ENCODE measurements around the gene RETREG2. TPM values are rescaled to one million over a fixed set of nuclear protein-coding genes. Genes with fewer than 3 reads are reported as not detected.

Gene RETREG2
- total RNA-seq, 2 experiments from 2014 or later = 44.0 to 44.1 TPM

Other genes with a start within 250 kb of the RETREG2 start
- not detected for gene CDK5R2, start 218.6 kb upstream of the RETREG2 start, total RNA-seq
- gene FEV, start 193.1 kb upstream of the RETREG2 start, total RNA-seq = not detected
- not detected for gene CRYBA2, start 184.9 kb upstream of the RETREG2 start, total RNA-seq
- not detected for gene CFAP65, start 136.8 kb upstream of the RETREG2 start, total RNA-seq
- gene IHH, start 117.4 kb upstream of the RETREG2 start, total RNA-seq = not detected
- 10 to 100 TPM; 24.4 to 26.6 TPM for gene NHEJ1, start 17.5 kb upstream of the RETREG2 start, total RNA-seq
- gene SLC23A3, start 8.2 kb upstream of the RETREG2 start, total RNA-seq = under 1 TPM; 0.84 to 0.95 TPM
- gene CNPPD1, start 1.4 kb upstream of the RETREG2 start, total RNA-seq = 10 to 100 TPM; 27.0 to 31.4 TPM
- gene ZFAND2B, start 28.5 kb downstream of the RETREG2 start, total RNA-seq = 10 to 100 TPM; 32.6 to 33.6 TPM
- 1 to 10 TPM; 7.0 to 7.5 TPM for gene ABCB6, start 40.7 kb downstream of the RETREG2 start, total RNA-seq
- gene ATG9A, start 51.4 kb downstream of the RETREG2 start, total RNA-seq = 10 to 100 TPM; 26.0 to 27.7 TPM
- gene ANKZF1, start 51.5 kb downstream of the RETREG2 start, total RNA-seq = 10 to 100 TPM; 87.7 to 88.5 TPM
- 1 to 10 TPM; 2.1 TPM for gene GLB1L, start 67.2 kb downstream of the RETREG2 start, total RNA-seq
- gene STK16, start 67.2 kb downstream of the RETREG2 start, total RNA-seq = 10 to 100 TPM; 33.7 to 35.5 TPM
- gene TUBA4B, start 75.0 kb downstream of the RETREG2 start, total RNA-seq = not detected
- 100 to 1,000 TPM; 112 to 116 TPM for gene TUBA4A, start 75.6 kb downstream of the RETREG2 start, total RNA-seq
- 10 to 100 TPM; 24.6 to 24.9 TPM for gene DNAJB2, start 101.1 kb downstream of the RETREG2 start, total RNA-seq
- not detected for gene PTPRN, start 131.1 kb downstream of the RETREG2 start, total RNA-seq
- gene RESP18, start 154.5 kb downstream of the RETREG2 start, total RNA-seq = not detected
- 10 to 100 TPM; 67.1 to 74.2 TPM for gene DNPEP, start 209.6 kb downstream of the RETREG2 start, total RNA-seq
- gene DES, start 240.1 kb downstream of the RETREG2 start, total RNA-seq = not detected

All from activated naive CD4-positive, alpha-beta T cell treated with anti-CD3 and anti-CD28 coated beads for 36 hours (primary cell).